LNCaP clone FGC (cell line): ENCODE measurements around the gene ANXA8.

ENCODE experiments used
- DNase-seq: peaks from one replicate; pipeline ENCODE4 v3.0.0-alpha.2; 2011; ENCODE audit warnings: low read depth
- H3K4me3 ChIP-seq: 2 replicates; pipeline ENCODE4 v1.5.1; 2011; ENCODE audit warnings: mild to moderate bottlenecking, low read depth, low read length, control low read depth
- CTCF ChIP-seq: IDR thresholded peaks from 2 replicates; pipeline ENCODE4 v1.5.1; 2012; ENCODE audit warnings: mild to moderate bottlenecking; ENCODE audit not compliant: control insufficient read depth, insufficient read depth; ENCODE audit errors: extremely low read depth

ANXA8 gene

GRCh38 chr10:47451998-47452494 is 31.9 kb downstream of the ANXA8 start:
- no peak overlapping the region for H3K4me3 ChIP-seq
- no peak for DNase-seq
- no peak for TF ChIP-seq CTCF

- no peak overlapping the region for H3K4me3 ChIP-seq
- TF ChIP-seq CTCF = no peak
- no peak for DNase-seq
These were observed 32.5 kb downstream of the ANXA8 start for GRCh38 chr10:47451273-47451997.

DNA sequence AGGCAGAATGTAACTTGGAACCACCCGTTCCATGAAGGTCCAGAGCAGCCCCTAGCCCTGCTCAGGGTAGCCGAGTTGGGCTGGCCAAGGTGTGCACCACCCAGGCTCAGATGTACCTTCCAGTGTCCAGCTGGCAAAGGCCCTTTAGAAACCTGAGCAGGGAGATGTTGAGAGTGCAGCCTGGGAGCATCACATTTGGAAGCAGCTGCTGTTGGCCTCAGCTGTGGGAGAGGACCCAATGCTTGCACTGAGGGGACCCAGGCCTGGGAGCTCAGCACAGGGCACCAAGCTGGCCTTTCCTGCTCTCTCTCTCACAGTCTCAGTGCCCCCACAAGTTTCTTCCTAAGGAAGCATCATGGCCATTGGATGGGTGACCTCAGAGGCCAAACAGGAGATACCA is 33.5 kb downstream of the ANXA8 start:
- no peak for TF ChIP-seq CTCF
- H3K4me3 ChIP-seq = no peak overlapping the region
- DNase-seq = no peak

DNA sequence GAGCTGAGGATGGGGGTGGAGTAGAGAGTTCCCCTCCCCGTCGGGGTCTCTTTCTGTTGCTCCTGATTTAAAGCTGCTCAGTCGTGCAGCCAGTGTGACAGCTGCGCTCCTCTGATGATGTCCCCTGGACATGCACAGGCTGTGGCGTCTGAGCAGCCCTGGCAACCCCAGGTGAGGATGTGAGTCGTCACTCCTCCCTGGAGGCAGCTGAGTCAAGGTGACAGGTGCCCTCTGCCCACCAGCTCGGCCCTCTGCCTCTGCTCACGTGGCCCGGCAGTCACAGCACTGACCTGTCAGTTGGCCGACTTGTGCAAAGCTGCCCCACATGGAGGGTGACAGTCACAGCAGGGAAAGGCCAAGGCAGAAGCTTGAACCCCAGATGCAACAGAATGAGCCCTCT is 33.9 kb downstream of the ANXA8 start:
- no peak for DNase-seq
- TF ChIP-seq CTCF = no peak

GRCh38 chr10:47449102-47449978 is 34.6 kb downstream of the ANXA8 start:
- TF ChIP-seq CTCF = no peak
- no peak for DNase-seq
- no peak overlapping the region for H3K4me3 ChIP-seq

More for the DNA sequence above, 33.9 kb downstream of the ANXA8 start:
- no peak overlapping the region for H3K4me3 ChIP-seq

GRCh38 chr10:47447705-47448104 is 36.2 kb downstream of the ANXA8 start:
- no peak for DNase-seq
- TF ChIP-seq CTCF = no peak
- H3K4me3 ChIP-seq = no peak overlapping the region
